MCF 10A (cell line): ENCODE results near the gene FAR1. TPM values are rescaled to one million over a fixed set of nuclear protein-coding genes. Genes with fewer than 3 reads are reported as not detected.
"Not testable (repeated sequence)": the region's sequence is repeated elsewhere in the genome, so short reads cannot be mapped to it uniquely, and the experiment has no call there.

Source experiments
- BruUV-seq: library from RNA; stranded (reverse); fragments of 400-500 nt; replicated peaks from 2 replicates; lab custom pipeline; 2021; lab: Mats Ljungman, UMichigan
- CTCF ChIA-PET: fragments of 300-600 bp; sonication (Branson Sonifier 250); formaldehyde crosslinking; extraction: SDS; loops from one replicate; lab custom pipeline; 2021; ENCODE audit warnings: antibody characterized with exemption, inconsistent platforms; lab: Yijun Ruan, JAX
- POLR2A ChIA-PET: fragments of 300-600, 350-650 bp; sonication (Branson Sonifier 250); formaldehyde crosslinking; extraction: SDS; loops from one replicate; lab custom pipeline; 2020; ENCODE audit warnings: antibody characterized with exemption, inconsistent platforms; lab: Yijun Ruan, JAX
- DNase-seq: peaks from one replicate; pipeline ENCODE4 v3.0.0-alpha.2; 2018; ENCODE audit not compliant: unreplicated experiment
- H3K27ac Mint-ChIP-seq: one replicate; pipeline ENCODE4 v1.8.0; 2022; ENCODE audit warnings: mild to moderate bottlenecking, low read depth, mixed read lengths; ENCODE audit not compliant: unreplicated experiment
- H3K27me3 Mint-ChIP-seq: one replicate; pipeline ENCODE4 v1.8.0; 2022; ENCODE audit warnings: mixed read lengths; ENCODE audit not compliant: insufficient read depth, unreplicated experiment
- H3K36me3 Mint-ChIP-seq: one replicate; pipeline ENCODE4 v1.8.0; 2022; ENCODE audit warnings: mild to moderate bottlenecking, moderate library complexity, mixed read lengths; ENCODE audit not compliant: insufficient read depth, unreplicated experiment
- H3K4me1 Mint-ChIP-seq: one replicate; pipeline ENCODE4 v1.8.0; 2022; ENCODE audit warnings: mixed read lengths; ENCODE audit not compliant: insufficient read depth, unreplicated experiment
- H3K4me3 Mint-ChIP-seq: one replicate; pipeline ENCODE4 v1.8.0; 2022; ENCODE audit warnings: mild to moderate bottlenecking, moderate library complexity, mixed read lengths; ENCODE audit not compliant: unreplicated experiment
- H3K9me3 Mint-ChIP-seq: one replicate; pipeline ENCODE4 v1.8.0; 2022; ENCODE audit warnings: mixed read lengths; ENCODE audit not compliant: unreplicated experiment
- intact Hi-C: fragments of 100-400 bp; cut with micrococcal nuclease; formaldehyde crosslinking; loops from 2 replicates; pipeline ENCODE4 v1.14.1; 2022
- total RNA-seq: library from RNA; stranded (reverse); gene quantifications from 2 replicates; pipeline ENCODE4 v1.2.3, GENCODE V29; 2022
- TF ChIP-seq, protein P1 (sequence below): fragments of 200-600 bp; IDR thresholded peaks from one replicate; pipeline ENCODE4 v1.8.0; 2022; ENCODE audit warnings: antibody characterized with exemption, mild to moderate bottlenecking; ENCODE audit not compliant: unreplicated experiment

The FAR1 gene
- total RNA-seq, 1 experiment from 2014 or later, result 112 TPM

GRCh38 chr11:13726456-13726855, 58.0 kb downstream of the FAR1 start:
- no peaks in the 10 kb centered on the region for H3K9me3 Mint-ChIP-seq
- no TSS peak for BruUV-seq
- DNase-seq, result no peak
- peaks cover 57% of the 10 kb centered on the region for H3K36me3 Mint-ChIP-seq
- H3K27ac Mint-ChIP-seq, result no peak overlapping the region
- no peaks in the 10 kb centered on the region for H3K4me1 Mint-ChIP-seq
- intact Hi-C loops, result no loop called here
- ChIA-PET POLR2A (no interaction called here), CTCF (interaction anchor here (0.6 kb wide), 1 partner anchor 491 kb away, joined by 3 read pairs; no protein-coding TSS in a partner anchor)
- H3K4me3 Mint-ChIP-seq, result no peak overlapping the region
- no peaks in the 10 kb centered on the region for H3K27me3 Mint-ChIP-seq
- TF ChIP-seq, protein P1, sequence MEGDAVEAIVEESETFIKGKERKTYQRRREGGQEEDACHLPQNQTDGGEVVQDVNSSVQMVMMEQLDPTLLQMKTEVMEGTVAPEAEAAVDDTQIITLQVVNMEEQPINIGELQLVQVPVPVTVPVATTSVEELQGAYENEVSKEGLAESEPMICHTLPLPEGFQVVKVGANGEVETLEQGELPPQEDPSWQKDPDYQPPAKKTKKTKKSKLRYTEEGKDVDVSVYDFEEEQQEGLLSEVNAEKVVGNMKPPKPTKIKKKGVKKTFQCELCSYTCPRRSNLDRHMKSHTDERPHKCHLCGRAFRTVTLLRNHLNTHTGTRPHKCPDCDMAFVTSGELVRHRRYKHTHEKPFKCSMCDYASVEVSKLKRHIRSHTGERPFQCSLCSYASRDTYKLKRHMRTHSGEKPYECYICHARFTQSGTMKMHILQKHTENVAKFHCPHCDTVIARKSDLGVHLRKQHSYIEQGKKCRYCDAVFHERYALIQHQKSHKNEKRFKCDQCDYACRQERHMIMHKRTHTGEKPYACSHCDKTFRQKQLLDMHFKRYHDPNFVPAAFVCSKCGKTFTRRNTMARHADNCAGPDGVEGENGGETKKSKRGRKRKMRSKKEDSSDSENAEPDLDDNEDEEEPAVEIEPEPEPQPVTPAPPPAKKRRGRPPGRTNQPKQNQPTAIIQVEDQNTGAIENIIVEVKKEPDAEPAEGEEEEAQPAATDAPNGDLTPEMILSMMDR, result no peak

- no peak for DNase-seq
Observed at GRCh38 chr11:13728076-13728475, 59.6 kb downstream of the FAR1 start.

DNA sequence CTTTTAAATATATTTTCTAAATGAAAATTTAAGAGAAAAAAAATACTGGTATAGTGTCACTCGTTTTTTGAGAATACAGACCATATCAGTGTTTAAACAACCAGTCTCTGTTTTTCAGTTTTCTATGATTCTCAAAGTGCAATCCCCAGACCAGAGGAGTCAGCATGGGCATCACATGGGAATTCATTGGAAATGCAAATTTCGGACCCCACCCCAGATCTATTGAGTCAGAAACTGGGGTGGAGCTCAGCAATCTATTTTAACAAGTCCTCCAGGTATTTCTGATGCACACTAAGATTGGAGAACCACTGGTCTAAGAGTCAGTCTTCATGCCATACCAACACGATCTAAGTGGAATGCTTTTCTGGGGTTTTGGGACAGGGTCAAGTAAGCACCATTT, 66.1 kb downstream of the FAR1 start:
- no peaks in the 10 kb centered on the region for H3K9me3 Mint-ChIP-seq
- POLR2A ChIA-PET, result interaction anchor here (0.6 kb wide), 1 partner anchor 27 kb away, joined by 4 read pairs; no protein-coding TSS in a partner anchor
- no TSS peak for BruUV-seq

More at GRCh38 chr11:13728076-13728475, 59.6 kb downstream of the FAR1 start:
- Mint-ChIP-seq H3K36me3 (peaks cover 53% of the 10 kb centered on the region), H3K27ac (no peak overlapping the region), H3K4me3 (no peak overlapping the region), H3K4me1 (no peaks in the 10 kb centered on the region), H3K9me3 (no peaks in the 10 kb centered on the region), H3K27me3 (no peaks in the 10 kb centered on the region)
- CTCF ChIA-PET, result no interaction called here
- BruUV-seq, result no TSS peak
- TF ChIP-seq, protein P1, result no peak
- intact Hi-C loops, result no loop called here
- POLR2A ChIA-PET, result interaction anchor here (0.8 kb wide), 1 partner anchor 9 kb away, joined by 3 read pairs; no protein-coding TSS in a partner anchor

GRCh38 chr11:13745165-13745564, 76.7 kb downstream of the FAR1 start:
- intact Hi-C loops, result no loop called here
- H3K27me3 Mint-ChIP-seq, result peaks cover 41% of the 10 kb centered on the region
- H3K9me3 Mint-ChIP-seq, result no peaks in the 10 kb centered on the region
- H3K27ac Mint-ChIP-seq, result no peak overlapping the region
- H3K4me3 Mint-ChIP-seq, result no peak overlapping the region
- no peaks in the 10 kb centered on the region for H3K4me1 Mint-ChIP-seq
- ChIA-PET POLR2A (no interaction called here), CTCF (interaction anchor here (0.9 kb wide), 1 partner anchor 27 kb away, joined by 5 read pairs; no protein-coding TSS in a partner anchor)
- DNase-seq, result peak; percentile 5
- TF ChIP-seq, protein P1, result no peak
- no TSS peak for BruUV-seq
- H3K36me3 Mint-ChIP-seq, result no peaks in the 10 kb centered on the region

More for the DNA sequence above, 66.1 kb downstream of the FAR1 start:
- Mint-ChIP-seq H3K27me3 (no peaks in the 10 kb centered on the region), H3K4me1 (no peaks in the 10 kb centered on the region), H3K36me3 (peaks cover 11% of the 10 kb centered on the region), H3K27ac (no peak overlapping the region), H3K4me3 (no peak overlapping the region)
- intact Hi-C loops, result no loop called here
- CTCF ChIA-PET, result interaction anchor here (0.7 kb wide), 1 partner anchor 542 kb away, joined by 3 read pairs; no protein-coding TSS in a partner anchor
- TF ChIP-seq, protein P1, result no peak
- DNase-seq, result no peak

GRCh38 chr11:13753316-13753715, 84.8 kb downstream of the FAR1 start:
- H3K36me3 Mint-ChIP-seq, H3K9me3 Mint-ChIP-seq, H3K4me1 Mint-ChIP-seq, H3K4me3 Mint-ChIP-seq, DNase-seq, H3K27ac Mint-ChIP-seq, intact Hi-C loops, BruUV-seq, POLR2A ChIA-PET: not testable (repeated sequence)
- H3K27me3 Mint-ChIP-seq, result peaks cover 20% of the 10 kb centered on the region
- CTCF ChIA-PET, result interaction anchor here (0.7 to 1.2 kb wide), 2 partner anchors 496 to 693 kb away, joined by 3 to 4 read pairs; no protein-coding TSS in a partner anchor
